Endothelial cell of hepatic sinusoid (primary cell): Measurements from ENCODE around the gene PANX2.

ENCODE experiments used
- in situ Hi-C: cut with HindIII; loops from 2 replicates; pipeline ENCODE4 v1.10.0; 2017; ENCODE audit warnings: low sequenced_read_pairs

PANX2 gene

GRCh38 chr22:50169181-50169759 lies 1.3 kb upstream of the PANX2 start:
- in situ Hi-C loops: no loop called here

DNA sequence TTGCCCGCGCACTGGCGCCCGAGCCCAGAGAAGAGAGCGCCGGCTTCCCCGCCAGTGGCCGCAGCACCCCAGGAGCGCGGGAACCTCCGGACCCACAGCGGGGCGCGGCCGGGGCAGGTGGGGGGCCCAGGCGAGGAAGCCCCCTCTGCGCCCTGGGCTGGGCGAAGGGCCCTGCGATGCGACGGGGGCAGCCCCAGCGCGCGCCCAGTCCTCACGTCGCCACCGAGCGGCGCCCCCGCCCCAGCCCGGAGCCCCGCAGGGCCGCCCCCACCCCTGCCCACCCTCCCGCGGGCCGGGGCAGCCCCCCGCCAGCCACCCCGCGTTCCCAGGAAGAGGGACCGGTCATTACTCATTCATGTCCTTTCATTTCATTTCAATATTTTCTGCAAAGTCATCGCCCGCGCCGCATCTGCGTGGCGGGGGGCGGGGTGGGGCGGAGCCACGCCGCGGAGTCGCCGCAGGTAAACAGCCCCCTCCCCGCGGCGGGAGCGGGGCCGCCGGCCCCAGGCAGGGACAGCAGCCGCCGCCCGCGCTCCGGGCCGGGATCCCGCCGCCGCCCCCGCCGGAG lies 673 bp upstream of the PANX2 start:
- in situ Hi-C loops: no loop called here

DNA sequence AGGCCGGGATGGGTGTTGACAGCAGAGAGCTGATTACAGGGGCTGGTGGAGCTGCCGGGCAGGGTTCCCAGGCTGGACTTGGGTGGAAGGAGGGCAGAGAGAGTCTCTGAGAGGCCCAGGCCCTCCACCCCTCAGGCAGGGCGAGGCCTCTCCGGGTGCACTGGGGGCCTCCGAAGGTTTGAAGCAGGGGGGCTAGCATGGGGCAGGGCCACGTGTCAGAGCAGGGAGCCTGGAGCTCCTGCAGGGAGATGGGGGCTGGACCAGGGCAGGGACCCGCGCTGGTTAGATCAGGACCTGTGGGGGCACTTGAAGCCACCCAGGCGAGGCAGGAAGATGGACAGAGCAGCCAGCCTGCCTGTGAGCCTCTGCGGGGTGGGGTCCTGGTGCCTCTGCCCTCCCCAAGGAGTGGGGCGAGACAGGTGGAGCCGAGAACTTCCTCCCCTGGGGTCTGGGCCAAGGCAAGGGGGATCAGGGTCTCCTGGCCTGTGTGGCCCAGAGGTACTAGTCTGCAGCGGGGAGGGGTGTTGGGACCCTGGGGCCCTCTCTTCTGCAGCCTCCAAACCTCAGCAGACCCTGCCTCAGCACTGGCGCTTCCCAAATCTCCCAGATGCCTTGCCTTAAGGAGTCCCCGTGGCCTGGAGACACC lies 911 bp downstream of the PANX2 start:
- in situ Hi-C loops: no loop called here

DNA sequence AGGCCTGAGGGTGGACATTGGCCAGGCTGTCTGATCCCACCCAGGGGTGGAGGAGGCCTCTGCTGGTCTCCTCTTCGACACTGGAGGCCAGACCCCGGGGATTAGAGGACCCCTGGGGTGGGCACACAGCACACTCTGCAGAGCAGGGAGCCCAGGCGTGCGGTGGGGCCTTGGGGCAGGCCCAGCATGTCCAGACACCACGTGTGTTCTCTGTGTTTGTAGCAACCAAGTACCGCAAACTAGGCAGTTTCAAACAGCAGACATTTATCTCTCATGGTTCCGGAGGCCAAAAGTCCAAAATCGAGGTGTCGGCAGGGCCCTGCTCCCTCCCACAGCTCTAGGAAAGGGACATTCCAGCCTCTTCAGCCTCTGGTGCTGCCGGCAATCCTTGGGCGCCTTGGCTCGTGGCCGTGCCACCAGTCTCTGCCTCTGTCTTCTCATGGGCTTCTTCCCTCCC lies 1.5 kb downstream of the PANX2 start:
- in situ Hi-C loops: no loop called here

DNA sequence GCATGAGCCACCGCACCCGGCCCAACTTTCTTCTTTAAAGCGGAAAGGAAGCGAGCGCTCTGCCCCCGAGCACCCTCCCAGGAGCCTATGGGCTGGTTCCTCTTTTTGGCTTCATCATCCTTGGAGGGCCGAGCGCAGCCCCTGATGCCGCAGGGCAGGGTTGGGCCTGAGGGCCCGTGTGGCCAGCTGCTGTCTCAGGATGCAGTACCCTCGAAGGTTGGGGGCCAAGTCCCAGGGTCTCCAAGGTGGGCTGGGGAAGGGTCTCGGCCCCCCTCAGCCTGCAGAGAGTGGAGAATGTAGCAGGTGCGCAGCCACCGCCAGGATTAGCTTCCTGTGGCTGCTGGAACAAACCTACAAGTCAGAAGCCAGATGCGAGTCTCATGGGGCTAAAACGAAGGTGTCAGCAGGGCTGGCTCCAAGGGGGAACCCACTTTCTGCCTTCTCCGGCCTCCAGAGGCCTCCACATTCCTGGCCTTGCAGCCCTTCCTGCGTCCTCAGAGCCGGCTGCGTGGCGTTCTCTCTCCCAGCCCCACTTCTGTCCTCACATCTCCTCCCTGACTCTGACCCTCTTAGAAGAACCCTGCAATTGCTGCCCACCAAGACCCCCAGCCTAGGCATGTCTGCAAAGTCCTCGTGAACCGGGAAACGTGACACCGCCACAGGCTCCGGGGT lies 2.9 kb downstream of the PANX2 start:
- in situ Hi-C loops: no loop called here

DNA sequence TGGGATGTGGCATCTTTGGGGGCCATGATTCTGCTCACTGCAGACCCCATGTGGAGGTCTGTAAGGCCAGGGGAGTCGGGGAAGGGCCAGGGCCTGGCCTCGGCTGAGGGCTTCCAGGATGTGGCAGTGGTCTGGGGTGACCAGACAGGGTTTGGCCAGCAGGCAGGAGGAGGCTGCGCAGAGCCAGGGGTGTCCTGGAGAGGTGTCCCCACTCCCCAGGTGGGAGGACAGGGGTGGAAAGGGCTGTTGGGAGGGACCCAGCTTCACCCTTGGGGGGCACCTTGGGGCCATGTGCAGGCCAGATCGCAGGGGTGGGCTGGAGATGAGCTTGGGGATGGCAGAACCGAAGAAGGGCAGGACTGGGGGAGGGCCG lies 3.4 kb downstream of the PANX2 start:
- in situ Hi-C loops: no loop called here

DNA sequence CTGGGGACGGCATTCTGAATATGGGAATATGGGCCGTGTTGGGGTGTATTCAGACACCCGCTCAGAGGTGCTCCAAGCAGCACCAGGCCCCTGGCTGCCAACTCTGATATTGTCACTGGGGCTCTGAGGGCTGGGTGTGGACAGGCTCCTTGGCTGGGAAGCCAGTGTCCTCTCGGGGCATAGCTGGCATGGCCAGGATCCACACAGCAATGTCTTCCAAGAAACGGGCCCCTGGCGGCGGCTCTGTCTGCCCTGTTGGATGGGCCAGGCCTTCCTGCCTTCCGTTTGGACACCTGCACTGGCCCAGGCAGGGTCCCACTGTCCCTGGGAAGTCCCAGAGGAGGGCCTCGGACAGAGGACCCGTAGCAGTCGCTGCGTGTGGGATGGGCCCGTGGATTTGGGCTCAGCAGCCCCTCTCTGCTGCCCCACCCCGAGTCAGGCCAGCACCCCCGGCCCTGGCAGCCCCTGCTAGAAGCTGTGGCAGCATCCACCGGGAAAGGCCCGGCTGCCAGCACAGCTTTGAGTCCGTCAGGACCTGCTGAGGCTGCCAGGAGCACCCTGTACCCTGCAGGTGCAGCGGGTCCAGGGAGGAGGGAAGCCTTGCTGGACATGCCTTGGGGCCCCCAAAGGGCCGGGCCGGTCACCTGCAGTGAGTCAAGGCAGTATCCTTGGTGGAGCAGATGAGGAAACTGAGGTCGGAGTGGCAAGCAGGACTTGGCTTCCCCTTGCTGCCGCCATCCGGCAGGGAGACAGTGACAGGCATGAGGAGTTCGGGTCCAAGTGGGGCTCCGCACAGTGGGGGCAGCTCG lies 4.1 kb downstream of the PANX2 start:
- in situ Hi-C loops: no loop called here

- in situ Hi-C loops: no loop called here
Observed at GRCh38 chr22:50175191-50175461, 4.6 kb downstream of the PANX2 start.

- in situ Hi-C loops: no loop called here
Observed at GRCh38 chr22:50175921-50176849, 5.7 kb downstream of the PANX2 start.

DNA sequence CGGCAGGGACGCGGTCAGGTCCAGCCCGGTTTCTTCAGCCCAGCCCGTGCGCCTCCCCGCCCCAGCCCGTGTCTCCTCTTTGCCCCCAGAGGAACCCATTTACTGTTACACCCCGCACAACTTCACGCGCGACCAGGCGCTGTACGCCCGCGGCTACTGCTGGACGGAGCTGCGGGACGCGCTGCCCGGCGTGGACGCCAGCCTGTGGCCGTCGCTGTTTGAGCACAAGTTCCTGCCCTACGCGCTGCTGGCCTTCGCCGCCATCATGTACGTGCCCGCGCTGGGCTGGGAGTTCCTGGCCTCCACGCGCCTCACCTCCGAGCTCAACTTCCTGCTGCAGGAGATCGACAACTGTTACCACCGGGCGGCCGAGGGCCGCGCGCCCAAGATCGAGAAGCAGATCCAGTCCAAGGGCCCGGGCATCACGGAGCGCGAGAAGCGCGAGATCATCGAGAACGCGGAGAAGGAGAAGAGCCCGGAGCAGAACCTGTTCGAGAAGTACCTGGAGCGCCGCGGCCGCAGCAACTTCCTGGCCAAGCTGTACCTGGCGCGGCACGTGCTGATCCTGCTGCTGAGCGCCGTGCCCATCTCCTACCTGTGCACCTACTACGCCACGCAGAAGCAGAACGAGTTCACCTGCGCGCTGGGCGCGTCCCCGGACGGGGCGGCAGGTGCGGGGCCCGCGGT lies 6.5 kb downstream of the PANX2 start:
- in situ Hi-C loops: no loop called here

DNA sequence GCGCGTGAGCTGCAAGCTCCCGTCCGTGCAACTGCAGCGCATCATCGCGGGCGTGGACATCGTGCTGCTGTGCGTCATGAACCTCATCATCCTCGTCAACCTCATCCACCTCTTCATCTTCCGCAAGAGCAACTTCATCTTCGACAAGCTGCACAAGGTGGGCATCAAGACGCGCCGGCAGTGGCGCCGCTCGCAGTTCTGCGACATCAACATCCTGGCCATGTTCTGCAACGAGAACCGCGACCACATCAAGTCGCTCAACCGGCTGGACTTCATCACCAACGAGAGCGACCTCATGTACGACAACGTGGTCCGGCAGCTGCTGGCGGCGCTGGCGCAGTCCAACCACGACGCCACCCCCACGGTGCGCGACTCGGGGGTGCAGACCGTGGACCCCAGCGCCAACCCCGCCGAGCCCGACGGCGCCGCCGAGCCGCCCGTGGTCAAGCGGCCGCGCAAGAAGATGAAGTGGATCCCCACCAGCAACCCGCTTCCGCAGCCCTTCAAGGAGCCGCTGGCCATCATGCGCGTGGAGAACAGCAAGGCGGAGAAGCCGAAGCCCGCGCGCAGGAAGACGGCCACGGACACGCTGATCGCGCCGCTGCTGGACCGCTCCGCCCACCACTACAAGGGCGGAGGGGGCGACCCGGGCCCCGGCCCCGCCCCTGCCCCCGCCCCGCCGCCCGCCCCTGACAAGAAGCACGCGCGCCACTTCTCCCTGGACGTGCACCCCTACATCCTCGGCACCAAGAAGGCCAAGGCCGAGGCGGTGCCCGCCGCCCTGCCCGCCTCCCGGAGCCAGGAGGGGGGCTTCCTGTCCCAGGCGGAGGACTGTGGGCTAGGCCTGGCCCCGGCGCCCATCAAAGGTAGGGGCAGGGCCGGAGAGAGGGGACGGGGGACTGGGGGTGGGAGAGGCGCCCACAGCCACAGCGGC lies 7.3 kb downstream of the PANX2 start:
- in situ Hi-C loops: no loop called here

DNA sequence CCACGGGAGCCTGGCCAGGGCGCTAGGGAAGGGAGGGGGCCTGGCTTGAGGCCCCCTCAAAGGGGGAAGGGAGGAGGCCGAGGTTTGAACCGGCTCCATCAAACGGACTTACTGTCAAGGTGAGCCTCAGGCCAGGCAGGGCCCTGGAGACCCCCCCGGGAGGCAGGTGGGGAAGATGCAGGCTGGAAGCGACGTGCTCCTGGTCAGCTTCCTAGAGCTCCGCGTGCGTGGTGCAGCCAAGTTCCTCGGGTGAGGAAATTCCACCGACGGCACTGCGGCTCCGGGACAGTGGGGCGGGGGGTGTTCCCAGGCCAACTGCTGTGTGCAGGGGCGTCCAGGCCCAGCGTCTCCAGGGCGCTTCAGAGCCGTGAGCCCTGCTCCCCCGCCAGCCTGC lies 7.9 kb downstream of the PANX2 start:
- in situ Hi-C loops: no loop called here

DNA sequence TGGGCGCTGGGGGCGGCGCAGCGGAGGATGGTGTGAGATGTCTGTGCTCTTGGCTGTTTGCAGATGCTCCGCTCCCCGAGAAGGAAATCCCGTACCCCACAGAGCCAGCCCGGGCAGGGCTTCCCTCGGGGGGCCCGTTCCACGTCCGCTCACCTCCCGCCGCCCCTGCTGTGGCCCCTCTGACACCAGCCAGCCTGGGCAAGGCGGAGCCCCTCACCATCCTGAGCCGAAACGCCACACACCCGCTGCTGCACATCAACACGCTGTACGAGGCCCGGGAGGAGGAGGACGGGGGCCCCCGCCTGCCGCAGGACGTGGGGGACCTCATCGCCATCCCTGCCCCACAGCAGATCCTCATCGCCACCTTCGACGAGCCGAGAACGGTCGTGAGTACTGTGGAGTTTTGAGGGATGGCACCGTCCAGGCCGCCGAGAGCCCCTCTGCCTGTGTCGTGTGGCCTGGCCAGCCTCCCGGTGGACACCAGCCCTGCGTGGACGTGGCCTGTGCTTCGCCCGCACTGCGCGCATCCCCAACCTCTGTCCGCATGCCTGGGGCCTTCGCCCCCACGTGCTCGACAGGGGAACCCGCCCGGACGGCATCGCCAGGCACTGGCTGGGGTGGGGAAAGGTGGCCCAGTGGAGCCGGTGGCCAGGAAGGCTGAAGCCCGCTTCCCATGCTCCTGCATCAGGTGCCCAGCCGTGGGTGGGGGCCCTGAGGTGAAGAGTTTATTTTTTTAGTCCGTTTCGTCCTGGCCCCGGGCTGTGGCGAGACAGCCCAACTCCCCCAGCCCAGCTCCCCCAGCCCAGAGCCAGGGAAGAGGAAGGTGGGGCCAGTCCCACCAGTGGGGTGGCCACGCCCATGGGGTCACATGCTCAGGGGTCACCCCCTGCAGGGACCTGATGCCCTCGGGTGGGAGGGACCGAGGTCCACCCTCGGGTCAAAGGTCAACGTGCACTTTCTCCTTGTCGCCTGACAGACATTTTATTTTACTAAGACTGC lies 8.6 kb downstream of the PANX2 start:
- in situ Hi-C loops: no loop called here

DNA sequence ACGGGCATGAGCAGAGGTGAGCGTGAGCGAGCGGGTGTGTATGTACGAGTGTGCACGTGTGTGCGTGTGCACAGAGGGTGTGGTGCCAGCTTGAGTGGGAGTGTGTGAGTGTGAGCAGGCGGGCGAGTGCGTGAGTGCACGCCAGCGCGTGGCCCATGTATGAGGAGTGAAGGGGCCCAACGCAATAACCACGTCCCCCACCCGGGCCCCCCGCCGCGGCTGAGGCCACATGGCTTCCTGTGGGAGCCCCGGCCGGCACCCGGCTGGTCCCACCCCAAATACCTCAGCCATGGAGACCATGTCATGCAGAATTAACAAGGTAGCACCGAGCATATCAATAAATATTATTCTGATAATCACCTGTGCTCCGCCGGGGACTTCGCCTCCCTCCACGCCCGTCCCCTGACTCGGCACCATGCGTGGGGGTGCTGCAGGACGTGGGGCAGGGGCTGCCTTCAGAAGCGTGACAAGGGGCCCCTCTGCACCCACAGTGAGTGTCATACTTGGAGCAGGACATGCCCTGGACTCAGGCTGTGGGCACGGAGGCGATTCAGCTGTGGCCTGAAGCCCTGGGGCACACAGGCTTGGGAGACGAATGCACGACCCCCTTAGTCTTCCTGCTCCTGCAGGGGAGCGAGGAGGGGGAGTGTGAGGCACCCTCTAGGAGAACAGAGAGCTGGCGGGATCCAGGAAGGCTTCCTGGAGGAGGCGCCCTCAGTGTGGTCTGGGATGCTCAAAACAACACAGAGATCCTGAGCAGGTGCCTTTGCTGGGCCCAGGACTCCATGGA lies 9.6 kb downstream of the PANX2 start:
- in situ Hi-C loops: no loop called here

DNA sequence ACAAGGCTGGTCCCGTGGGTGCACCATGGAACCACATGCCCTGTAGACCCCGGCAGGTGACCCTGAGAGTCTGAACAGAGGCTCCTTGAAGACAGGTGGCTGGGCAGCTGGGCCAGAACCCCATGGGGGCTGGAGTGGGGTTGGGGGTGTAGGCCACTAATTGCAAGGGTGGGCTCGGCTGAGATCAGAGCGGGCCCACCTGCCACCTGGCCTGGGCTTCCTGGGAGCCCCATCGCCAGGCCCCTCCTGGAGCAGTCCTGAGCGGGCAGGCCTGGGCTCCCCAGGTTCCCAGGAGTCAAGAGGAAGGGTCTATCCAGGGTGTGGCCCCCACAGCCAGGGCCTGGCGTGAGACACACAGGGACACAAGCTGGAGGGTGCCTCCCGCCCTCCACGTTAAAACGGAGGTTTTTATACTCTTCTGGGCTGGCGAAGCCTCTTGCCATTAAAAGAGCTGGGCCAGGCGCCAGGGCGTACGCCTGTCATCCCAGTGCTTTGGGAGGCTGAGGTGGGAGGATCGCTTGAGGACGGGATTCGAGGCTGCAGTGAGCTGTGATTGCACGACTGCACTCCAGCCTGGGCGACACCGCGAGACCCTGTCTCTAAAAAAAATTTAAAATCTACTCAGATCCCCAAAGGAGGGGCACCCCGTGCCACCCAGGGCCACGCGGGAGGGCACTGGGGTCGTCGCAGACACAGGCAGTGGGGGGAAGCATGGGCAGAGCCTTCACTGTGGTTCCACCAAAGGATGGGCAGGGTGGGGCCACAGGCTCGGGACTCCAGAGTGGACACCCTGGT lies 10.4 kb downstream of the PANX2 start:
- in situ Hi-C loops: no loop called here
